ENCODE measurements around the gene DDX27. TPM values are rescaled to one million over a fixed set of nuclear protein-coding genes. Genes with fewer than 3 reads are reported as not detected.
A peak's percentile ranks its signal among the peaks of the same experiment; 100 is the strongest.

DDX27 gene
- total RNA-seq, 2 experiments from 2014 or later = 48.5 to 54.0 TPM

- H3K36me3 Mint-ChIP-seq (ENCODE audit: low read depth) = peaks cover 100% of the 10 kb centered on the region
- DNase-seq (no peak), ATAC-seq (no peak)
- H3K4me1 Mint-ChIP-seq = peaks cover 80% of the 10 kb centered on the region
- H3K4me3 Mint-ChIP-seq = peak overlapping the region; percentile 92
- H3K27me3 Mint-ChIP-seq = no peaks in the 10 kb centered on the region
- intact Hi-C loops (cut with DNase I, micrococcal nuclease) = no loop called here
- peaks cover 30% of the 10 kb centered on the region for H3K9me3 Mint-ChIP-seq (ENCODE audit: low read depth)
- CTCF ChIA-PET = interaction anchor here (0.9 kb wide), 1 partner anchor 20 kb away, joined by 3 read pairs; no protein-coding TSS in a partner anchor
- POLR2A ChIA-PET = interaction anchor here (0.7 to 1.2 kb wide), 3 partner anchors 9 to 35 kb away, joined by 3 to 4 read pairs (median 3); no protein-coding TSS in a partner anchor
- peak overlapping the region; percentile 98 for H3K27ac Mint-ChIP-seq
Observed at GRCh38 chr20:49283703-49284625, 64.7 kb downstream of the DDX27 start.

DNA sequence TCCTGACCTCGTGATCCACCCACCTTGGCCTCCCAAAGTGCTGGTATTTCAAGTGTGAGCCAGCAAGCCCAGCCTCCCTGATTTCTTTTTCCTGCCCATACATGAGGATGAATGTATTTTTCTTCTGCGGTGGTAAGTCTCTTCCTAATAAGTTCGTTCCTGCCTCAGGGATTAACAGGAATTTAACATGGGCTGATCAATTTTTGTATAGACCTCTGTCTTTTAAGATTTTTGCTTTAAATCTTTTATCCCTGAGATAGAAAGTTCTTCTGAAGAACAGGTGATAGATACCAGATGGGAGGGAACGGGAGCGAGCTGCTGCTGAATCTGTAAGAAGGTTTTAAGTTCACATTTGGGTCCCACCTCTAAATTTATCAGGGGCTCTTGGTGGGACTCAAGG is 65.6 kb downstream of the DDX27 start:
- peak overlapping the region; percentile 92 for H3K4me3 Mint-ChIP-seq
- H3K4me1 Mint-ChIP-seq = peaks cover 80% of the 10 kb centered on the region
- POLR2A ChIA-PET = no interaction called here
- no peaks in the 10 kb centered on the region for H3K27me3 Mint-ChIP-seq
- ATAC-seq (no peak), DNase-seq (no peak)
- H3K9me3 Mint-ChIP-seq (ENCODE audit: low read depth) = peaks cover 30% of the 10 kb centered on the region
- intact Hi-C loops (cut with DNase I, micrococcal nuclease) = no loop called here
- H3K27ac Mint-ChIP-seq = peak overlapping the region; percentile 83
- peaks cover 99% of the 10 kb centered on the region for H3K36me3 Mint-ChIP-seq (ENCODE audit: low read depth)
- CTCF ChIA-PET = interaction anchor here (0.5 kb wide), 1 partner anchor 556 kb away, joined by 3 read pairs; no protein-coding TSS in a partner anchor

- ChIA-PET CTCF (interaction anchor here (0.5 kb wide), 1 partner anchor 555 kb away, joined by 3 read pairs; no protein-coding TSS in a partner anchor), POLR2A (interaction anchor here (0.7 kb wide), 1 partner anchor 9 kb away, joined by 3 read pairs; no protein-coding TSS in a partner anchor)
- peaks cover 28% of the 10 kb centered on the region for H3K9me3 Mint-ChIP-seq (ENCODE audit: low read depth)
- H3K4me1 Mint-ChIP-seq = peaks cover 77% of the 10 kb centered on the region
- intact Hi-C loops (cut with DNase I, micrococcal nuclease) = no loop called here
- H3K4me3 Mint-ChIP-seq = peak overlapping the region; percentile 92
- H3K27ac Mint-ChIP-seq = peak overlapping the region; percentile 79
- no peak for ATAC-seq
- no peak for DNase-seq
- peaks cover 99% of the 10 kb centered on the region for H3K36me3 Mint-ChIP-seq (ENCODE audit: low read depth)
- H3K27me3 Mint-ChIP-seq = no peaks in the 10 kb centered on the region
Observed at GRCh38 chr20:49285233-49285668, 66.0 kb downstream of the DDX27 start.

- ATAC-seq (no peak), DNase-seq (no peak)
- no peaks in the 10 kb centered on the region for H3K27me3 Mint-ChIP-seq
- intact Hi-C loops (cut with DNase I, micrococcal nuclease) = no loop called here
- ChIA-PET CTCF (no interaction called here), POLR2A (interaction anchor here (0.7 kb wide), 1 partner anchor 10 kb away, joined by 3 read pairs; no protein-coding TSS in a partner anchor)
- peak overlapping the region; percentile 79 for H3K27ac Mint-ChIP-seq
- H3K4me1 Mint-ChIP-seq = peaks cover 71% of the 10 kb centered on the region
- peaks cover 99% of the 10 kb centered on the region for H3K36me3 Mint-ChIP-seq (ENCODE audit: low read depth)
- H3K4me3 Mint-ChIP-seq = peak overlapping the region; percentile 92
- peaks cover 23% of the 10 kb centered on the region for H3K9me3 Mint-ChIP-seq (ENCODE audit: low read depth)
Observed at GRCh38 chr20:49285813-49286494, 66.7 kb downstream of the DDX27 start.

DNA sequence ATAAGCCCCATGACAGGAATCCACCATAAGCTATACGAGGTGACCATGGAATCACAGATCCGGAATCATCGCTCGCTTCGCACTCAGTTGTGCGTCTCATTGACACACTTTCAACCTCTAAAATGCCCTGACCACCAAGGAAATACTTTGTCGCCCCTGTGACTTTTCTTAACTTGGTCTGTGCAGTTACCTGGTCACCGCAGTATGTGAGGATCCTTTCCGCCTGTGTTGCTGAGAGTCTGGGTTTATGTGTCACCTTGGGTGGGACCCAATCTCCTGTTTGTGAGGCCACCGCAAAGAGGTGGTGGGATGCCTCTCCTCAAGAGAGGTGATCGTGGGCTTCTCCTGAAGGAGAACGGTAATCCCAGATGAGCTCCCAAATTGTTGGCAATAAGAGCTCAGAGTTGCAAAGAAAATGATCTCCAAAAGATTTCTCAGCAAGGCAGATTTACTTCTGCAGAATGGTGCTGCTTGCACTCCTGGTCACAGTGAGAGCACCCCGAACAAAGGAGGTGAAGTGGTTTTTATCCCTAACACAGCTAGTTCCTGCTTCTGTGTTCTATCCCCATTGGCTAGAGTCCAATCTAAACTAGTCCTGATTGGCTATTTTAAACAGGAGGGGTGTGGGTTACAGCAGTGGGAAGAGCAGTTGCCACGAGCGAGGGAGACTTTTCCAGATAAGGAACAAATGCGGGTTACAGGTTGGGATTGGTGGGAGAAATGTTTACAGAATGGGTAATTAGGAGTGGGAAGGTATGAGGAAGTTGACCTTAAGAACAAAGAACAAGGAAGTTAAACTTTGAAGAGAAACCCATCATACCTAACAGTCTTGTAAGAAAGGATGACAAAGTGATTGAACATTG is 67.7 kb downstream of the DDX27 start:
- H3K36me3 Mint-ChIP-seq (ENCODE audit: low read depth) = peaks cover 93% of the 10 kb centered on the region
- ATAC-seq = peak; percentile 6
- ChIA-PET CTCF (no interaction called here), POLR2A (interaction anchor here (0.6 to 1.9 kb wide), 4 partner anchors 9 to 26 kb away, joined by 3 to 11 read pairs (median 5); partner anchors contain the start of gene ZNFX1)
- no peak for DNase-seq
- H3K27me3 Mint-ChIP-seq = no peaks in the 10 kb centered on the region
- intact Hi-C loops (cut with DNase I, micrococcal nuclease) = no loop called here
- H3K9me3 Mint-ChIP-seq (ENCODE audit: low read depth) = peaks cover 18% of the 10 kb centered on the region
- peak overlapping the region; percentile 79 for H3K27ac Mint-ChIP-seq
- H3K4me1 Mint-ChIP-seq = peaks cover 61% of the 10 kb centered on the region
- peak overlapping the region; percentile 37 for H3K4me3 Mint-ChIP-seq

DNA sequence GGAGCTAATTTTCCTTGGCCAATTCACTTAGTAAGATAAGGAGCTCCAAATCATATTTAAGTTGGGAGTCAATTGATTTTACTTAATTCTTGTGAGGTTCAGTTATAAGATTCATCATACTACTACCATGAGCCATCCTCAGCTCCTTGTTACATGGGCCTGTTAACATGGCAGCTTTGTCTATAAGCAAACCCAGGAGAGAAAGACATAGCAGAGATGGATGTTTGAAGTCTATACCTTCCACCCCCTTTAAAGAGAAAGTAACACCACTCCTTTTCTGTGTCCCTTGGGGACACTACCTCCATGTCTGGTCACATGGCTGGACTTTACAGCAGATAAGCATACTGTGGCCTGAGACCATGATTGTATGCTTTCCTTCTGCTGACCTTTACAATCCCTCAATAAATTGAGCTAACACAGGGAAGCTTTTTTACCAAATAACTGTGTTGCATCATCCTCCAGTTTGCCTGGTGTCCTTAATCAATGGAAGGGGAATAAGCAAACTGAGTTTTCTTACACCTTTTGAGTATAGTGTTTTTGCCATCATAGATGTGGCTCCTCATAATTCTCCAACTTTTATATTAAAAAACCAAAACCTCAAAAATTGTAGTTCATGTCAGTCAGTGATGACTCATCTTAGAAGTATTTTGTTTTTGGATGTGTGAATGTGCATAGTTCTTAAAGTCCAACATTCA is 68.5 kb downstream of the DDX27 start:
- DNase-seq = no peak
- CTCF ChIA-PET = interaction anchor here (0.6 kb wide), 1 partner anchor 14 kb away, joined by 4 read pairs; no protein-coding TSS in a partner anchor
- H3K27ac Mint-ChIP-seq = peak overlapping the region; percentile 79
- H3K4me3 Mint-ChIP-seq = peak overlapping the region; percentile 37
- H3K9me3 Mint-ChIP-seq (ENCODE audit: low read depth) = peaks cover 18% of the 10 kb centered on the region
- no peaks in the 10 kb centered on the region for H3K27me3 Mint-ChIP-seq
- intact Hi-C loops (cut with DNase I, micrococcal nuclease) = no loop called here
- peaks cover 53% of the 10 kb centered on the region for H3K4me1 Mint-ChIP-seq
- H3K36me3 Mint-ChIP-seq (ENCODE audit: low read depth) = peaks cover 92% of the 10 kb centered on the region
- ATAC-seq = peak; percentile 14
- POLR2A ChIA-PET = interaction anchor here (0.6 to 1.9 kb wide), 4 partner anchors 9 to 25 kb away, joined by 3 to 11 read pairs (median 5); partner anchors contain the start of gene ZNFX1

GRCh38 chr20:49288250-49288751 is 69.1 kb downstream of the DDX27 start:
- DNase-seq (no peak), ATAC-seq (no peak)
- intact Hi-C loops (cut with DNase I, micrococcal nuclease) = no loop called here
- ChIA-PET POLR2A (interaction anchor here (1.7 to 1.9 kb wide), 2 partner anchors 10 to 12 kb away, joined by 4 to 11 read pairs; partner anchors contain the start of gene ZNFX1), CTCF (interaction anchor here (0.6 kb wide), 1 partner anchor 14 kb away, joined by 4 read pairs; no protein-coding TSS in a partner anchor)
- Mint-ChIP-seq H3K4me1 (peaks cover 47% of the 10 kb centered on the region), H3K27me3 (no peaks in the 10 kb centered on the region), H3K27ac (peak overlapping the region; percentile 79), H3K36me3 (ENCODE audit: low read depth) (peaks cover 90% of the 10 kb centered on the region), H3K9me3 (ENCODE audit: low read depth) (peaks cover 21% of the 10 kb centered on the region), H3K4me3 (no peak overlapping the region)

- Mint-ChIP-seq H3K4me3 (no peak overlapping the region), H3K27ac (no peak overlapping the region), H3K27me3 (no peaks in the 10 kb centered on the region), H3K9me3 (ENCODE audit: low read depth) (peaks cover 21% of the 10 kb centered on the region), H3K4me1 (peaks cover 40% of the 10 kb centered on the region), H3K36me3 (ENCODE audit: low read depth) (peaks cover 87% of the 10 kb centered on the region)
- ChIA-PET CTCF (interaction anchor here (0.7 kb wide), 1 partner anchor 8 kb away, joined by 3 read pairs; no protein-coding TSS in a partner anchor), POLR2A (interaction anchor here (0.6 to 1.1 kb wide), 4 partner anchors 8 to 31 kb away, joined by 3 to 5 read pairs (median 4); no protein-coding TSS in a partner anchor)
- DNase-seq = no peak
- ATAC-seq = no peak
- intact Hi-C loops (cut with DNase I, micrococcal nuclease) = no loop called here
Observed at GRCh38 chr20:49288784-49289696, 69.8 kb downstream of the DDX27 start.

DNA sequence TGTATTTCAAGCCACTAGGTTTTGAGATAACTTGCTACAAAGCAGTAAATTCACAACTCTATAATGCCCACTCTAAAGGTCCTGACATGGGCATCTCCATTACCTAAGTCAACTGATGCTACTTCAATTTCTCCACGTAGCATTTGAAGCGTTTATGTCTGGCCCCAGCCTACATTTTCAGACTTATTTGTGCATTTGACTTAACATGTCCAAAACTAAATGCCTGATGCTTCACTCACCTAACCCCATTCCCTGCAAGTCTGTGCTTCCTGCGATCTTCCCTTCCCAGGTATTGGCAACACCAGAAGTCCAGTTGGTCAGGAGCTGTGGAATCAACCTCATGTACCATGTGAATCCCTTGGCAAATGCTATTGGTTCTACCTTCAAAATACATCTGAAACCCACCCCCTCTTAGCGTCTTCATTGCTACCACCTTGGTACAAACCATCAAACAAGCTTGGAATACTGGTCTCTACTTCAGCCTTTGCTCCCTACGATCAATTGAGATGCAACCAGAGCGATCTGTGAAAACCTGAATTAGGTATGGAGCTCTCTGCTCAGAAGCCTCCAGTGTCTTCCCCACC is 71.5 kb downstream of the DDX27 start:
- intact Hi-C loops (cut with DNase I, micrococcal nuclease) = no loop called here
- no peak for ATAC-seq

More for the DNA sequence above, 71.5 kb downstream of the DDX27 start:
- DNase-seq = no peak
- POLR2A ChIA-PET = interaction anchor here (0.6 to 1.3 kb wide), 3 partner anchors 9 to 73 kb away, joined by 3 to 5 read pairs (median 4); no protein-coding TSS in a partner anchor
- H3K27me3 Mint-ChIP-seq = no peaks in the 10 kb centered on the region
- peaks cover 16% of the 10 kb centered on the region for H3K9me3 Mint-ChIP-seq (ENCODE audit: low read depth)
- H3K27ac Mint-ChIP-seq = no peak overlapping the region
- CTCF ChIA-PET = interaction anchor here (0.9 kb wide), 1 partner anchor 11 kb away, joined by 3 read pairs; no protein-coding TSS in a partner anchor
- peaks cover 81% of the 10 kb centered on the region for H3K36me3 Mint-ChIP-seq (ENCODE audit: low read depth)
- peaks cover 24% of the 10 kb centered on the region for H3K4me1 Mint-ChIP-seq
- no peak overlapping the region for H3K4me3 Mint-ChIP-seq

Measured in activated CD4-positive, alpha-beta T cell treated with anti-CD3 and anti-CD28 coated beads for 36 hours (primary cell).